NOMO-1 treated with DMSO at 0.1 percent for 48 hours (cell line): ENCODE data around the gene SPHK1.

Source experiments
- DNase-seq: peaks from one replicate; lab custom pipeline; 2025; ENCODE audit not compliant: unreplicated experiment; lab: John Stamatoyannopoulos, UW

The SPHK1 gene

DNA sequence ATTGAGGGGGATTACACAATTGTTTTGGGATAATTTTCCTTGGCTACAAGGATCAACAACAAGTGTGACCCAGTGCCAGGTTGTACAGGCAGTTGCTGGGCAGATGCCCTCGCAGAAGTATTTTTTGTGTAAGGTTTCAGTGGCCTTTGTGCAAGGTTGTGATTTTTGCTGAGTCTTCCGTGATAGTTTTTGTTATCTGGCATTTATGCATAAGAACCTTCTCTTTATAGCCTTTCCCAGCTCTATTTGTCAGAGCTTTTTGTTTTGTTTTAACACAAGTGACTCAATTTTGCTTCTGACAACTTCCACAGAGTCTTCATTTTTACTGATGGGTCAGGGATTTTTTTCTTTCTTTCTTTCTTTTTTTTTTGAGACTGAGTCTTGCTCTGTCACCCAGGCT, 23.9 kb upstream of the SPHK1 start:
- DNase-seq, result no peak

DNA sequence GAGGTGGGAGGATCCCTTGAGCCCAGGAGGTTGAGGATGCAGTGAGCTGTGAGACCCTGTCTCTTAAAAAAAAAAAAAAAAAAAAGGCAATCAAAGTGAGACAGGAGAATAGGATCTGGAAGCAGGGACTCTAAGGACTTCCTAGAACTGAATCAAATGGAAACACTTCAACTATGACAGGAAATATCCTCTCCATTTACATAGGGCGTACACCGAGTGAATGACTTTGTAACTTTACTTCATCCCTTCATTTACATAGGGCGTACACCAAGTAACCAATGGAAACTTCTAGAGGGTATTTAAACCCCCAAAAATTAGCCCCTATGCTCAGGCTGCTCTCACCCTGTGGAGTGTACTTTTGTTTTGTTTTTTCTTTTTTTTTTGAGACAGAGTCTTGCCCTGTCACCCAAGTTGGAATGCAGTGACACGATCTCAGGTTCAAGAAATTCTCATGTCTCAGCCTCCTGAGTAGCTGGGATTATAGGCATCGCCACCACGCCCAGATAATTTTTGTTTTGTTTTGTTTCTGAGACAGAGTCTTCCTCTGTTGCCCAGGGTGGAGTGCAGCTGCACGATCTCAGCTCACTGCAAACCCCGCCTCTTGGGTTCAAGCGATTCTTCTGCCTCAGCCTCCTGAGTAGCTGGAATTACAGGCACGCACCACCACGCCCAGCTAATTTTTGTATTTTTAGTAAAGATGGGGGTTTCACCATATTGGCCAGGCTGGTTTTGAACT, 21.1 kb upstream of the SPHK1 start:
- DNase-seq, result no peak

- no peak for DNase-seq
These were observed 19.0 kb upstream of the SPHK1 start for GRCh38 chr17:76365256-76365903.

GRCh38 chr17:76366247-76366646, 18.2 kb upstream of the SPHK1 start:
- DNase-seq, result no peak

- no peak for DNase-seq
These were observed 16.8 kb upstream of the SPHK1 start for GRCh38 chr17:76367642-76368041.

DNA sequence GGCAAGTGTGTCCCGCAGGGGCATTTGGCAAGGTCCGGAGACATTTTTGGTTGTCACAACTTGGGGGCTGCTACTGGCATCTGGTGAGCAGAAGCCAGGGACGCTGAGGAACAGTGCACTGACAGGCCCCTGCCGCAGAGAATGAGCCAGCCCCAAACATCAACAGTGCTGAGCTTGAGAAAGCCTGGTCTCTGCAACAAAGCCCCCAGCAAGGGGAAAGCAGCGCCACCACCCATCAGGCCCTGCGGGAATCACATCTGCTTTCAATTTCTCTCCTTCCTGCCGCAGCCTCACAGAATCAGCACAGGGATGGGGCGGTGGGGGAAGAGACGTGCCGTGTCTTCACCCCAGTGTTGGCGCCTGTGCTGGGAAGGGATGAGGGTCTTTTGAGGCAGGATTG, 15.9 kb upstream of the SPHK1 start:
- no peak for DNase-seq

DNA sequence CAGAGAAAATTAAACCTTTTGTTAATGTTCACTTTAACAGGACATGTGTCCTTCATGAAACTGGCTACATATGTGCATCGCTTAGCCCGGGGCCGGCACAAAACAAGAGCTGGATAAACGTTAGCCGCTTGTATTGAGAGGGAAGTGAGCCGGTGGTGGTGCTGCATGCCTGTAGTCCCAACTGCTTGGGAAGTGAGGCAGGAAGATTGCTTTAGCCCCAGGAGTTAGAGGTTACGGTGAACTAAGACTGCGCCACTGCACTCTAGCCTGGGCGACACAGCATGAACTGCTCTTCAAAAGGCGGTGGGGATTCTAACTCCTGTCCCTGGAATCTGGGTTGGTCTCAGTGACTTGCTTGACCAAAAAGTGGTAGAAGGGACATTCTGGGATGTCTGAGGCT, 15.0 kb upstream of the SPHK1 start:
- no peak for DNase-seq

GRCh38 chr17:76369804-76370203, 14.6 kb upstream of the SPHK1 start:
- DNase-seq, result no peak

- no peak for DNase-seq
These were observed 14.0 kb upstream of the SPHK1 start for GRCh38 chr17:76370261-76370993.

GRCh38 chr17:76371656-76372628, 12.5 kb upstream of the SPHK1 start:
- no peak for DNase-seq

DNA sequence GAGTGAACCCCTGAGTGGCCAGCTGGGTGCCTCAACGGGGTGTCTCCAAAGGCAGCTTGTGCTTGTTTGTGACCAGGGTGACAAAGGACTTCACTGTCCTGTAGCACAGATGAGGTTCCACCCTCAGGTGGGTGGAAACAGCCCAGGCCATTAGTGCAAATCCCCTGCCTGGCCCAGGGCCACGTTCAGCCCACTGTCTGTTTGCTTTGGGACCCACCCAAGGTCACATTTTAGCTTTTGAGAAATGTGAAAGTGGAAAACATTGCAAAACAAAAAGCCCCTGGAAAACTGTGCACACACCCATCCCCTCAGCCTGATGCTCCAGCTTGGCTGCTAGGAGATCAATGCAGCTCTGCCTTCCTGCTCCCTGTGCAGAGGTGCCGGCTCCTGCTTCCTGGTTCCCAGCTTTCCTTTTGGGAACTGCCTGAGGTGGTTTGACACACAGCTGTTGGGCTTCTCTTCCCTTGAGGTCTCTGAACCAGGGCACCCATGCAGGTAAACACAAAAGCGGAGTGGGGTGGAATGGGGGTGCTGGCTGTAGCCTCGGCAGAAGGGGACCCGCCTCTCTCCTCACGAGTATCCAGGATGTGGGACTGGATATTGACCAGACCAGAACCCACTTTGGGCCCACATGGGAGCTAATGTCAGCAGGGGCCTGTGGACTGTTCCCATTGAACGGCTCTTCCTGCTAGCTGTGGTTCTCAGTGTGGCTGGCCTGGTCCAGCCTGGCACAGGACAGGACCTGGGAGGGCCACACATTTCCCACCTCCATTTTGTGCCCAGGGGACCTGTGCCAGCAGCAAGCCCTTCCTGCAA, 7.9 kb upstream of the SPHK1 start:
- no peak for DNase-seq

DNA sequence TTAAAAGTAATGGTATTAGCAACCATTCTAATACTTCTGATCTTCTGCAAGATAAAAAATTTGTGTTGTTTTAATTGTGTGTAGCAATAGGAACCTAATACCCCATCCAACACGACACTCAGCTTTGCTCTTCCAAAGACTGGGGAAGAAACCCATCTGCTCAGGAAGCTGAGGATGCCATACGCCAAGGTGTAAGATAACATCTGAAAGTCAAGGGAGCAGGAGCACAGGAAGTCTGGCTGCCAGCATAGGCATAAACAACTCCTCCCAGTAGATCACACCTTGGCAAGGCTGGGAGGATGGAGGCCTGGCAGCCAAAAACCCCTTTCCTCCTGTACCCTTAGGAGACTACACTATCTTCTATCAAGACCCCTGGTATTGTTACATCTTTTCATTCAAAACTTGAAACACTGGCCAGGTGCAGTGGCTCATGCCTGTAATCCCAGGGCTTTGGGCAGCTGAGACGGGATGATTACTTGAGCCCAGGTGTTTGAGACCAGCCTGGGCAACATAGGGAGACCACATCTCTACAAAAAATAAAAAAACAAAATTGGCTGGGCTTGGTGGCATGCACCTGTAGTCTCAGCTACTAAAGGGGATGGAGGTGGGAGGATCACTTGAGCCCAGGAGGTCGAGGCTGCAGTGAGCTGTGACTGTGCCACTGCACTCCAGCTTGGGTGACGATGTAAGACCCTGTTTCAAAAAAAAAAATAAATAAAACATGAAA, 5.7 kb upstream of the SPHK1 start:
- DNase-seq, result no peak

- DNase-seq, result no peak
These were observed 5.2 kb upstream of the SPHK1 start for GRCh38 chr17:76379275-76379641.

- DNase-seq, result no peak
These were observed 4.6 kb upstream of the SPHK1 start for GRCh38 chr17:76379646-76380376.

GRCh38 chr17:76381633-76382350, 2.6 kb upstream of the SPHK1 start:
- peak; percentile 52 for DNase-seq

DNA sequence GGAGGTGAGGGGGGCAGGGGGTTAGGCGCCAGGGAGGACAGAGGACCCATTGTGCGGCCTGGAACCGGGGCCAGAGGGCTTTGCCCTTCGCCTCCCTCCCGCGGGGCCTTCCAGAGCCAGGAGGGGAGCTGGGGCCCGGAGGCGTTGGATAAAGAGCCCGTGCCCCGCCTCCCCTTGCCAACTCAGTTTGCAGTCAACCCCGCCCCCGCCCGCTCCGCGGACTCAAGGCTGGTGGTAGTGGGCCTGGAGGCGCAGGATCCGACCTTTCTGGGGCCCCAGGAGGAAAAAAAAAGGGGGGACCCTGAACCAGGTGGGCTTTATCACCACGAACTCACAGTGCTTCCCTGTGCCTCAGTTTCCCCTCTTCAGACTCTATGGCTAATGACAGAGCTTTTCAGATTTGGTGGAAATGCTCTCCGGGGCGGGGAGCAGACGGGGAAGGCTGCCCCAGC, 2.0 kb upstream of the SPHK1 start:
- DNase-seq, result no peak

GRCh38 chr17:76382803-76383545, 1.4 kb upstream of the SPHK1 start:
- DNase-seq, result peak; percentile 61
